CD4-positive, alpha-beta memory T cell (primary cell): ENCODE results near the gene INSYN2B. TPM values are rescaled to one million over a fixed set of nuclear protein-coding genes. Genes with fewer than 3 reads are reported as not detected.
"Not testable (repeated sequence)": the region's sequence is repeated elsewhere in the genome, so short reads cannot be mapped to it uniquely, and the experiment has no call there.

Experiments
- CTCF ChIA-PET: fragments of 350-600 bp; sonication (Branson Sonifier 250); formaldehyde crosslinking; loops from one replicate; lab custom pipeline; 2021; ENCODE audit warnings: inconsistent platforms; ENCODE audit not compliant: partially characterized antibody; lab: Charles Lee
- POLR2A ChIA-PET: fragments of 350-600 bp; sonication (Branson Sonifier 250); formaldehyde crosslinking; loops from one replicate; lab custom pipeline; 2021; ENCODE audit not compliant: partially characterized antibody; lab: Charles Lee
- DNase-seq, 5 donors: peaks; one replicate each; pipeline versions ENCODE4 v3.0.0 to v3.0.0-alpha.2; 2020 to 2022; ENCODE audit warnings: mixed read lengths in 1 of 5
- H3K27ac ChIP-seq: one replicate; pipeline ENCODE4 v1.7.0; 2013; ENCODE audit warnings: low read depth, low read length
- H3K27me3 ChIP-seq: 2 replicates; pipeline ENCODE4 v1.7.0; 2013; ENCODE audit warnings: mild to moderate bottlenecking, low read length, moderate library complexity; ENCODE audit not compliant: insufficient read depth
- H3K36me3 ChIP-seq: 2 replicates; pipeline ENCODE4 v1.7.0; 2013; ENCODE audit warnings: mild to moderate bottlenecking, low read length, moderate library complexity; ENCODE audit not compliant: insufficient read depth
- H3K4me1 ChIP-seq: 2 replicates; pipeline ENCODE4 v1.7.0; 2013; ENCODE audit warnings: mild to moderate bottlenecking, low read length, moderate library complexity; ENCODE audit not compliant: insufficient read depth
- H3K4me3 ChIP-seq, 2 donors: one replicate each; pipeline ENCODE4 v1.7.0; 2013; ENCODE audit warnings: low read length in 2 of 2, mild to moderate bottlenecking in 1 of 2
- H3K9me3 ChIP-seq, 2 donors: one replicate each; pipeline ENCODE4 v1.7.0; 2013; ENCODE audit warnings: low read length in 2 of 2, control low read depth in 1 of 2; ENCODE audit not compliant: control insufficient read depth in 1 of 2
- H3K27ac Mint-ChIP-seq, 7 donors: one replicate each; pipeline ENCODE4 v1.8.0; 2020 to 2021; ENCODE audit warnings: mixed read lengths in 7 of 7, mild to moderate bottlenecking in 6 of 7, inconsistent platforms in 3 of 7, moderate library complexity in 3 of 7
- H3K27me3 Mint-ChIP-seq, 2 donors: one replicate each; pipeline ENCODE4 v1.8.0; 2020 to 2021; ENCODE audit warnings: mixed read lengths in 2 of 2
- H3K36me3 Mint-ChIP-seq, 2 donors: one replicate each; pipeline ENCODE4 v1.8.0; 2020 to 2021; ENCODE audit warnings: mixed read lengths in 2 of 2, inconsistent platforms in 1 of 2, mild to moderate bottlenecking in 1 of 2
- H3K4me1 Mint-ChIP-seq, 4 donors: one replicate each; pipeline ENCODE4 v1.8.0; 2020 to 2021; ENCODE audit warnings: mixed read lengths in 4 of 4, mild to moderate bottlenecking in 1 of 4
- H3K4me3 Mint-ChIP-seq, 8 donors: one replicate each; pipeline ENCODE4 v1.8.0; 2020 to 2021; ENCODE audit warnings: mixed read lengths in 8 of 8, mild to moderate bottlenecking in 7 of 8, moderate library complexity in 6 of 8, inconsistent platforms in 3 of 8
- H3K9me3 Mint-ChIP-seq, 8 donors: one replicate each; pipeline ENCODE4 v1.8.0; 2020 to 2021; ENCODE audit warnings: mixed read lengths in 8 of 8, mild to moderate bottlenecking in 5 of 8, inconsistent platforms in 3 of 8, moderate library complexity in 1 of 8
- intact Hi-C: fragments of 100-400 bp; cut with micrococcal nuclease; formaldehyde crosslinking; loops from one replicate; pipeline ENCODE4 v1.15.1; 2023
- polyA plus RNA-seq, 2 donors: library from polyadenylated mRNA; unstranded; fragments of 300-500 nt; fragmentation: Illumina TruSeq; gene quantifications; one replicate each; pipeline ENCODE4 v1.2.3, GENCODE V29; 2021
- total RNA-seq, 2 experiments: library from RNA; stranded (reverse); gene quantifications; one replicate each; pipeline ENCODE4 v1.2.3, GENCODE V29; 2021

The INSYN2B gene
- total and polyA plus RNA-seq, 4 experiments from 2014 or later: not detected

- Histone ChIP-seq H3K9me3 (no peaks in the 10 kb centered on the region), H3K27ac (no peak overlapping the region), H3K27me3 (no peaks in the 10 kb centered on the region), H3K36me3 (peaks cover 21% of the 10 kb centered on the region), H3K4me3 (no peak overlapping the region), H3K4me1 (no peaks in the 10 kb centered on the region)
- Mint-ChIP-seq H3K4me1 (peaks cover 0 to 10% (median 6%) of the 10 kb centered on the region in 4 donors), H3K27ac (peak overlapping the region in 2 of 7 donors; percentile 22 to 75), H3K9me3 (no peaks in the 10 kb centered on the region), H3K4me3 (no peak overlapping the region), H3K27me3 (no peaks in the 10 kb centered on the region), H3K36me3 (peaks cover 59 to 70% of the 10 kb centered on the region in 2 donors)
- CTCF ChIA-PET: no interaction called here
- no peak for DNase-seq
- POLR2A ChIA-PET: no interaction called here
- intact Hi-C loops: no loop called here
Observed at GRCh38 chr5:169837686-169838085, 142.6 kb downstream of the INSYN2B start.

GRCh38 chr5:169836835-169837536 lies 143.3 kb downstream of the INSYN2B start:
- peaks cover 0 to 13% (median 9%) of the 10 kb centered on the region in 4 donors for H3K4me1 Mint-ChIP-seq
- intact Hi-C loops: no loop called here
- ChIA-PET POLR2A (no interaction called here), CTCF (no interaction called here)
- H3K27ac ChIP-seq: no peak overlapping the region
- H3K4me3 ChIP-seq: no peak overlapping the region
- H3K9me3 ChIP-seq: no peaks in the 10 kb centered on the region
- H3K4me1 ChIP-seq: no peaks in the 10 kb centered on the region
- H3K4me3 Mint-ChIP-seq: no peak overlapping the region
- DNase-seq: no peak
- no peaks in the 10 kb centered on the region for H3K27me3 ChIP-seq
- H3K36me3 ChIP-seq: peaks cover 16% of the 10 kb centered on the region
- peak overlapping the region in 4 of 7 donors; percentile 22 to 31 (median 26) for H3K27ac Mint-ChIP-seq
- peaks cover 58 to 67% of the 10 kb centered on the region in 2 donors for H3K36me3 Mint-ChIP-seq
- no peaks in the 10 kb centered on the region for H3K27me3 Mint-ChIP-seq
- no peaks in the 10 kb centered on the region for H3K9me3 Mint-ChIP-seq

GRCh38 chr5:169834540-169834939 lies 145.8 kb downstream of the INSYN2B start:
- H3K27ac ChIP-seq, POLR2A ChIA-PET, H3K4me1 ChIP-seq, H3K27me3 ChIP-seq, DNase-seq, intact Hi-C loops, H3K9me3 ChIP-seq, CTCF ChIA-PET, H3K4me3 Mint-ChIP-seq, H3K36me3 ChIP-seq, H3K9me3 Mint-ChIP-seq, H3K4me3 ChIP-seq, H3K27me3 Mint-ChIP-seq: not testable (repeated sequence)
- Mint-ChIP-seq H3K36me3 (peaks cover 43 to 46% of the 10 kb centered on the region in 2 donors), H3K4me1 (peaks cover 0 to 19% (median 13%) of the 10 kb centered on the region in 4 donors), H3K27ac (peak overlapping the region in 2 of 7 donors; percentile 0 to 43)

- peaks cover 3 to 19% (median 14%) of the 10 kb centered on the region in 4 donors for H3K4me1 Mint-ChIP-seq
- intact Hi-C loops, H3K27me3 ChIP-seq, DNase-seq, POLR2A ChIA-PET, H3K27ac ChIP-seq, H3K4me1 ChIP-seq, H3K36me3 ChIP-seq, CTCF ChIA-PET, H3K9me3 ChIP-seq, H3K4me3 ChIP-seq, H3K9me3 Mint-ChIP-seq, H3K27me3 Mint-ChIP-seq, H3K4me3 Mint-ChIP-seq: not testable (repeated sequence)
- H3K27ac Mint-ChIP-seq: peak overlapping the region in 1 of 7 donors; percentile 32
- peaks cover 36 to 41% of the 10 kb centered on the region in 2 donors for H3K36me3 Mint-ChIP-seq
Observed at GRCh38 chr5:169833681-169834292, 146.5 kb downstream of the INSYN2B start.

- Histone ChIP-seq H3K4me1 (no peaks in the 10 kb centered on the region), H3K9me3 (no peaks in the 10 kb centered on the region), H3K27ac (no peak overlapping the region), H3K27me3 (no peaks in the 10 kb centered on the region), H3K4me3 (no peak overlapping the region), H3K36me3 (no peaks in the 10 kb centered on the region)
- ChIA-PET CTCF (interaction anchor here (0.9 kb wide), 1 partner anchor 10 kb away, joined by 3 read pairs; no protein-coding TSS in a partner anchor), POLR2A (no interaction called here)
- no peaks in the 10 kb centered on the region for H3K27me3 Mint-ChIP-seq
- intact Hi-C loops: no loop called here
- peak overlapping the region in 3 of 7 donors; percentile 24 to 60 (median 30) for H3K27ac Mint-ChIP-seq
- H3K4me1 Mint-ChIP-seq: peaks cover 5 to 14% (median 12%) of the 10 kb centered on the region in 4 donors
- H3K4me3 Mint-ChIP-seq: no peak overlapping the region
- DNase-seq: no peak
- peaks cover 28 to 39% of the 10 kb centered on the region in 2 donors for H3K36me3 Mint-ChIP-seq
- H3K9me3 Mint-ChIP-seq: no peaks in the 10 kb centered on the region
Observed at GRCh38 chr5:169832845-169833244, 147.4 kb downstream of the INSYN2B start.

- peak overlapping the region in 4 of 7 donors; percentile 26 to 81 (median 66) for H3K27ac Mint-ChIP-seq
- CTCF ChIA-PET: interaction anchor here (0.9 kb wide), 1 partner anchor 10 kb away, joined by 3 read pairs; no protein-coding TSS in a partner anchor
- Histone ChIP-seq H3K27ac (no peak overlapping the region), H3K9me3 (no peaks in the 10 kb centered on the region), H3K36me3 (no peaks in the 10 kb centered on the region), H3K4me1 (no peaks in the 10 kb centered on the region), H3K27me3 (no peaks in the 10 kb centered on the region), H3K4me3 (no peak overlapping the region)
- H3K4me1 Mint-ChIP-seq: peaks cover 5 to 17% (median 13%) of the 10 kb centered on the region in 4 donors
- POLR2A ChIA-PET: no interaction called here
- no peaks in the 10 kb centered on the region for H3K27me3 Mint-ChIP-seq
- H3K36me3 Mint-ChIP-seq: peaks cover 23 to 38% of the 10 kb centered on the region in 2 donors
- no peak overlapping the region for H3K4me3 Mint-ChIP-seq
- no peak for DNase-seq
- intact Hi-C loops: no loop called here
- no peaks in the 10 kb centered on the region for H3K9me3 Mint-ChIP-seq
Observed at GRCh38 chr5:169832304-169832703, 148.0 kb downstream of the INSYN2B start.

- ChIA-PET POLR2A (no interaction called here), CTCF (no interaction called here)
- Histone ChIP-seq H3K36me3 (no peaks in the 10 kb centered on the region), H3K4me1 (no peaks in the 10 kb centered on the region), H3K27me3 (no peaks in the 10 kb centered on the region), H3K27ac (no peak overlapping the region), H3K4me3 (no peak overlapping the region), H3K9me3 (no peaks in the 10 kb centered on the region)
- Mint-ChIP-seq H3K4me3 (no peak overlapping the region), H3K9me3 (no peaks in the 10 kb centered on the region), H3K27ac (peak overlapping the region in 2 of 7 donors; percentile 4 to 55), H3K27me3 (no peaks in the 10 kb centered on the region), H3K36me3 (peaks cover 20 to 42% of the 10 kb centered on the region in 2 donors), H3K4me1 (peaks cover 5 to 18% (median 12%) of the 10 kb centered on the region in 4 donors)
- intact Hi-C loops: no loop called here
- no peak for DNase-seq
Observed at GRCh38 chr5:169831331-169831730, 149.0 kb downstream of the INSYN2B start.
